ENCODE measurements around the gene GORASP1.

- TF ChIP-seq, protein P1, sequence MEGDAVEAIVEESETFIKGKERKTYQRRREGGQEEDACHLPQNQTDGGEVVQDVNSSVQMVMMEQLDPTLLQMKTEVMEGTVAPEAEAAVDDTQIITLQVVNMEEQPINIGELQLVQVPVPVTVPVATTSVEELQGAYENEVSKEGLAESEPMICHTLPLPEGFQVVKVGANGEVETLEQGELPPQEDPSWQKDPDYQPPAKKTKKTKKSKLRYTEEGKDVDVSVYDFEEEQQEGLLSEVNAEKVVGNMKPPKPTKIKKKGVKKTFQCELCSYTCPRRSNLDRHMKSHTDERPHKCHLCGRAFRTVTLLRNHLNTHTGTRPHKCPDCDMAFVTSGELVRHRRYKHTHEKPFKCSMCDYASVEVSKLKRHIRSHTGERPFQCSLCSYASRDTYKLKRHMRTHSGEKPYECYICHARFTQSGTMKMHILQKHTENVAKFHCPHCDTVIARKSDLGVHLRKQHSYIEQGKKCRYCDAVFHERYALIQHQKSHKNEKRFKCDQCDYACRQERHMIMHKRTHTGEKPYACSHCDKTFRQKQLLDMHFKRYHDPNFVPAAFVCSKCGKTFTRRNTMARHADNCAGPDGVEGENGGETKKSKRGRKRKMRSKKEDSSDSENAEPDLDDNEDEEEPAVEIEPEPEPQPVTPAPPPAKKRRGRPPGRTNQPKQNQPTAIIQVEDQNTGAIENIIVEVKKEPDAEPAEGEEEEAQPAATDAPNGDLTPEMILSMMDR (IDR thresholded peaks at IDR 0.05), result no peak
- TF ChIP-seq POLR2A (IDR thresholded peaks at IDR 0.05), result no peak
Measured at GRCh38 chr3:39104961-39105686, 2.3 kb downstream of the GORASP1 start.
